GM12878 (cell line): ENCODE measurements around the gene RIN1. TPM values are rescaled to one million over a fixed set of nuclear protein-coding genes. Genes with fewer than 3 reads are reported as not detected.

Source experiments
- ATAC-seq: fragments of 200-7000 bp; cut with Tn5 transposase; 3 replicates; pipeline ENCODE4 v1.9.1; 2020; ENCODE audit warnings: mild to moderate bottlenecking, moderate library complexity
- BruUV-seq: library from RNA; stranded (reverse); fragments of 400-500 nt; replicated peaks from 2 replicates; lab custom pipeline; 2021; lab: Mats Ljungman, UMichigan
- CTCF ChIA-PET: fragments of 300-600 bp; sonication (Branson Sonifier 250); formaldehyde crosslinking; extraction: SDS; loops from one replicate; lab custom pipeline; 2021; ENCODE audit warnings: inconsistent platforms; lab: Yijun Ruan, JAX
- POLR2A ChIA-PET: fragments of 350-600 bp; formaldehyde crosslinking; extraction: SDS; loops from one replicate; lab custom pipeline; 2021; ENCODE audit warnings: inconsistent platforms; lab: Charles Lee
- RAD21 ChIA-PET: fragments of 300-600 bp; sonication (Branson Sonifier 250); formaldehyde crosslinking; loops from one replicate; lab custom pipeline; 2023; ENCODE audit warnings: antibody characterized with exemption; ENCODE audit not compliant: unreplicated experiment; lab: Charles Lee
- SMC1A ChIA-PET: fragments of 300-600 bp; sonication (Branson Sonifier 250); formaldehyde crosslinking; loops from one replicate; lab custom pipeline; 2023; ENCODE audit not compliant: unreplicated experiment, uncharacterized antibody; lab: Charles Lee
- DNase-seq: peaks from one replicate; pipeline ENCODE4 v3.0.0-alpha.2; 2011; ENCODE audit warnings: low read depth, low spot score
- FAIRE-seq: peaks from 3 replicates; lab custom pipeline; 2011; peaks lifted over from hg19 to GRCh38; lab: Jason Lieb, UNC
- H2AFZ ChIP-seq: 2 replicates; pipeline ENCODE4 v1.6.0; 2011; ENCODE audit warnings: low read depth, low read length, control low read depth; ENCODE audit not compliant: control insufficient read depth
- H3K27ac ChIP-seq: 2 replicates; pipeline ENCODE4 v1.5.1; 2011; ENCODE audit warnings: control low read depth; ENCODE audit not compliant: control insufficient read depth, insufficient read depth
- H3K27me3 ChIP-seq, 2 experiments: replicated peaks in 1 of 2; 2 replicates each; pipeline versions ENCODE4 v1.6.0 to v1.6.1; 2011; ENCODE audit warnings: low read length in 1 of 2; ENCODE audit not compliant: control insufficient read depth in 2 of 2, insufficient read depth in 2 of 2
- H3K36me3 ChIP-seq, 2 experiments: 2 replicates each; pipeline ENCODE4 v1.5.1; 2011; ENCODE audit warnings: low read length in 1 of 2; ENCODE audit not compliant: control insufficient read depth in 2 of 2, insufficient read depth in 2 of 2
- H3K4me1 ChIP-seq: 2 replicates; pipeline ENCODE4 v1.6.1; 2011; ENCODE audit warnings: mild to moderate bottlenecking, low read length, moderate library complexity, mixed read lengths; ENCODE audit not compliant: control insufficient read depth, insufficient read depth
- H3K4me2 ChIP-seq: 2 replicates; pipeline ENCODE4 v1.6.0; 2011; ENCODE audit warnings: control low read depth; ENCODE audit not compliant: control insufficient read depth, insufficient read depth
- H3K4me3 ChIP-seq: fragments of 200-600 bp; sonication (generic); 2 replicates; pipeline ENCODE4 v1.5.1; 2016
- H3K79me2 ChIP-seq: 2 replicates; pipeline ENCODE4 v1.6.0; 2011; ENCODE audit warnings: low read length; ENCODE audit not compliant: control insufficient read depth, insufficient read depth
- H3K9ac ChIP-seq: 2 replicates; pipeline ENCODE4 v1.8.0; 2011; ENCODE audit warnings: low read length, control low read depth, mixed read lengths; ENCODE audit not compliant: control insufficient read depth, insufficient read depth
- H3K9me3 ChIP-seq: replicated peaks from 3 replicates; pipeline ENCODE4 v1.5.1; 2011; ENCODE audit warnings: mild to moderate bottlenecking, low read length; ENCODE audit not compliant: control insufficient read depth, insufficient read depth
- H4K20me1 ChIP-seq: 2 replicates; pipeline ENCODE4 v1.6.0; 2011; ENCODE audit not compliant: control insufficient read depth, insufficient read depth
- CBFB ChIP-seq: IDR thresholded peaks from 2 replicates; pipeline ENCODE4 v1.6.1; 2016; ENCODE audit warnings: antibody characterized with exemption, low read depth
- NRF1 ChIP-seq: conservative IDR thresholded peaks from 2 replicates; pipeline ENCODE4 v1.6.1; 2011; ENCODE audit warnings: mild to moderate bottlenecking, low read depth, low read length, improper control_type of control experiment
- RCOR1 ChIP-seq: conservative IDR thresholded peaks from 2 replicates; pipeline ENCODE4 v1.6.1; 2012; ENCODE audit warnings: low read depth, low read length, improper control_type of control experiment
- RELA ChIP-seq: fragments of 450-650 bp; IDR thresholded peaks from 2 replicates; pipeline ENCODE4 v1.8.0; 2014; ENCODE audit warnings: borderline replicate concordance; ENCODE audit not compliant: partially characterized antibody
- RFX5 ChIP-seq: IDR thresholded peaks from 2 replicates; pipeline ENCODE4 v1.6.1; 2011; ENCODE audit warnings: low read depth, low read length, improper control_type of control experiment
- SMAD1 ChIP-seq: fragments of 450-650 bp; IDR thresholded peaks from 2 replicates; pipeline ENCODE4 v1.6.1; 2018; ENCODE audit warnings: mild to moderate bottlenecking, low read depth; ENCODE audit not compliant: partially characterized antibody
- ZBED1 ChIP-seq: IDR thresholded peaks from 2 replicates; pipeline ENCODE4 v1.6.1; 2016; ENCODE audit warnings: borderline replicate concordance
- WGBS: methylation state at CpG from one replicate; pipeline ENCODE4 v1.1.6; 2016; ENCODE audit warnings: low lambda C conversion rate; ENCODE audit not compliant: insufficient replicate concordance, insufficient coverage; ENCODE audit errors: missing lambda C conversion rate; 5-methylcytosine and 5-hydroxymethylcytosine counted together
- in situ Hi-C: fragments of 300-500 bp; cut with MboI; formaldehyde crosslinking; loops from 9 replicates; pipeline ENCODE4 v1.14.3; 2018; ENCODE audit warnings: mixed read lengths
- intact Hi-C: fragments of 100-400 bp; cut with micrococcal nuclease; formaldehyde crosslinking; loops from one replicate; pipeline ENCODE4 v1.14.2; 2022; ENCODE audit not compliant: unreplicated experiment
- polyA plus RNA-seq, 11 experiments: library from polyadenylated mRNA; depleted of rRNA in 4 of 11; unstranded in 6 of 11; stranded (reverse) in 5 of 11; fragments of >200 nt; fragmentation: Nextera tagmentation in 4 of 11; fragmentation: Illumina TruSeq in 1 of 11; extraction: Ambion mirVana in 4 of 11; extraction: Trizol in 1 of 11; gene quantifications; 1 replicate in 1 of 11; 2 replicates in 10 of 11; pipeline versions ENCODE4 v1.2.1 to v1.2.3, GENCODE V29; 2011 to 2016; ENCODE audit warnings: inconsistent platforms in 2 of 11, missing spikeins in 2 of 11, low read depth in 1 of 11
- total RNA-seq, 4 experiments: library from RNA; depleted of rRNA in 3 of 4; stranded (reverse); fragments of >200 nt in 3 of 4; fragmentation: Illumina TruSeq in 1 of 4; extraction: Trizol in 1 of 4; gene quantifications; 2 replicates each; pipeline versions ENCODE4 v1.2.1 to v1.2.3, GENCODE V29; 2013 to 2021
- TF ChIP-seq, protein P1 (sequence below): fragments of 450-650 bp; IDR thresholded peaks from 2 replicates; pipeline ENCODE4 v1.6.1; 2017; ENCODE audit warnings: mild to moderate bottlenecking, moderate library complexity

RIN1 gene
- total and polyA plus RNA-seq, 10 of the 15 experiments (the other 5 are each of a cell fraction or from before 2014, with no cell fraction given): 0.04 to 0.69 (median 0.22) TPM; not detected in 1

- peak; percentile 11 for TF ChIP-seq RELA
Observed at GRCh38 chr11:66371627-66372415, 35.6 kb upstream of the RIN1 start, which contains the start of gene SLC29A2 (continued).

DNA sequence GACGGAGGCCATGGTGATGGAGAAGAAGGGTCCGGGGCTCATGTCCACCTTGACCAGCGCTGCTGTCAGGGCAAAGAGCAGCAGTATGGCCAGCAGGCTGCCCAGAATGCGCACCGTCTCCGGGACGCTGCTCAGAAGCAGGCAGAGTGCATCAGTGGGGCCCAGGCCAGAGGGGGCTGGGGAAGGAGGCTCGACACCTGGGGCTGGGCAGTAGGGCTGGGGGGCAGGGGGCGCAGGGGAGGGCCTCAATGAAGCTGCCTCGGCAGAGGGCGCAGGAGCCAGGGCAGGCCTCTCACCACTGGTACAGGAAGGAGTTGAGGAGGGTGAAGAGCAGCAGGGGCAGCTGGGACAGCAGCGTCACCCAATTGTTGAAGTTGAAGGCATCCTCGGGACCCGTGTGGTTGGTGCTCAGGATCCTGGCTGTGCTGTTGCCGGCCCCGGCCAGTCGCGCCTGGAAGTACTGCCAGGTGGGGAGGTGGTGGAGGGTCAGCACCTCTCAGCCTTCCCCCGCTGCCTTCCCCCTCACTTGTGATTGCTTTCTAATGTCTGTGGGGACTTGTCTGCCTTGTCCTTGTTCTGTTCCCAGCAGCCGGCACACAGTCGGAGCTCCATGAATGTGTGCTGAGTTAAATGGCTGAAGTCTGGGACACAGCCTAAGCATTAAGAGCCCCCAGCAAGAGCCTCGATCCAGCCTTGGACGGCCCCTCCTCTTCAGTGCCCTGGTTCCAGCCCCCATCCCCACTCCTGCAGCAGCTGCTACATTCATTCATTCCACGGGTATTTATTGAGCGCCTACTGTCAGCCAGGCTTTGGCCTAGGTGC lies 33.0 kb upstream of the RIN1 start:
- no peak for FAIRE-seq
- in situ Hi-C loops: no loop called here
- Histone ChIP-seq H3K9ac (no peak overlapping the region), H3K4me1 (peaks cover 4% of the 10 kb centered on the region; the same call in 1 of the 2 replicates), H3K4me3 (no peak overlapping the region), H3K9me3 (no peaks in the 10 kb centered on the region), H3K36me3 (no peaks in the 10 kb centered on the region; a peak in 2 of 4 replicates), H3K79me2 (no peaks in the 10 kb centered on the region; the same call in none of the 2 replicates), H3K27ac (no peak overlapping the region), H3K4me2 (0 out of 2 replicates have a peak overlapping the region, but pooled peaks have one; percentile 7), H4K20me1 (no peaks in the 10 kb centered on the region), H2AFZ (no peak overlapping the region), H3K27me3 (no peaks in the 10 kb centered on the region; a peak in 1 of 4 replicates)
- TF ChIP-seq ZBED1 (no peak), RCOR1 (no peak), CBFB (no peak), NRF1 (no peak), SMAD1 (no peak), RFX5 (no peak)
- TF ChIP-seq, protein P1, sequence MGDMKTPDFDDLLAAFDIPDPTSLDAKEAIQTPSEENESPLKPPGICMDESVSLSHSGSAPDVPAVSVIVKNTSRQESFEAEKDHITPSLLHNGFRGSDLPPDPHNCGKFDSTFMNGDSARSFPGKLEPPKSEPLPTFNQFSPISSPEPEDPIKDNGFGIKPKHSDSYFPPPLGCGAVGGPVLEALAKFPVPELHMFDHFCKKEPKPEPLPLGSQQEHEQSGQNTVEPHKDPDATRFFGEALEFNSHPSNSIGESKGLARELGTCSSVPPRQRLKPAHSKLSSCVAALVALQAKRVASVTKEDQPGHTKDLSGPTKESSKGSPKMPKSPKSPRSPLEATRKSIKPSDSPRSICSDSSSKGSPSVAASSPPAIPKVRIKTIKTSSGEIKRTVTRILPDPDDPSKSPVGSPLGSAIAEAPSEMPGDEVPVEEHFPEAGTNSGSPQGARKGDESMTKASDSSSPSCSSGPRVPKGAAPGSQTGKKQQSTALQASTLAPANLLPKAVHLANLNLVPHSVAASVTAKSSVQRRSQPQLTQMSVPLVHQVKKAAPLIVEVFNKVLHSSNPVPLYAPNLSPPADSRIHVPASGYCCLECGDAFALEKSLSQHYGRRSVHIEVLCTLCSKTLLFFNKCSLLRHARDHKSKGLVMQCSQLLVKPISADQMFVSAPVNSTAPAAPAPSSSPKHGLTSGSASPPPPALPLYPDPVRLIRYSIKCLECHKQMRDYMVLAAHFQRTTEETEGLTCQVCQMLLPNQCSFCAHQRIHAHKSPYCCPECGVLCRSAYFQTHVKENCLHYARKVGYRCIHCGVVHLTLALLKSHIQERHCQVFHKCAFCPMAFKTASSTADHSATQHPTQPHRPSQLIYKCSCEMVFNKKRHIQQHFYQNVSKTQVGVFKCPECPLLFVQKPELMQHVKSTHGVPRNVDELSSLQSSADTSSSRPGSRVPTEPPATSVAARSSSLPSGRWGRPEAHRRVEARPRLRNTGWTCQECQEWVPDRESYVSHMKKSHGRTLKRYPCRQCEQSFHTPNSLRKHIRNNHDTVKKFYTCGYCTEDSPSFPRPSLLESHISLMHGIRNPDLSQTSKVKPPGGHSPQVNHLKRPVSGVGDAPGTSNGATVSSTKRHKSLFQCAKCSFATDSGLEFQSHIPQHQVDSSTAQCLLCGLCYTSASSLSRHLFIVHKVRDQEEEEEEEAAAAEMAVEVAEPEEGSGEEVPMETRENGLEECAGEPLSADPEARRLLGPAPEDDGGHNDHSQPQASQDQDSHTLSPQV: no peak
- intact Hi-C loops: no loop called here
- ChIA-PET CTCF (interaction anchor here (1.1 to 3.4 kb wide), 3 partner anchors 17 to 80 kb away, joined by 6 to 18 read pairs (median 8); partner anchors contain the start of gene YIF1A), RAD21 (interaction anchor here (3.2 to 3.9 kb wide), 2 partner anchors 17 to 57 kb away, joined by 18 to 21 read pairs; no protein-coding TSS in a partner anchor), POLR2A (interaction anchor here (0.6 kb wide), 1 partner anchor 140 kb away, joined by 5 read pairs; no protein-coding TSS in a partner anchor), SMC1A (interaction anchor here (0.6 kb wide), 1 partner anchor 17 kb away, joined by 3 read pairs; no protein-coding TSS in a partner anchor)
- DNase-seq: no peak
- BruUV-seq: no TSS peak
- whole genome bisulfite sequencing: 83% methylated on average over 22 of the region's 25 CpGs
- no peak for ATAC-seq
